ENCODE data around the gene NLRP11. TPM values are rescaled to one million over a fixed set of nuclear protein-coding genes. Genes with fewer than 3 reads are reported as not detected.
"Not testable (repeated sequence)": the region's sequence is repeated elsewhere in the genome, so short reads cannot be mapped to it uniquely, and the experiment has no call there.

NLRP11 gene
- polyA plus RNA-seq, 5 donors: 0.04 to 0.12 TPM; not detected in 3

DNA sequence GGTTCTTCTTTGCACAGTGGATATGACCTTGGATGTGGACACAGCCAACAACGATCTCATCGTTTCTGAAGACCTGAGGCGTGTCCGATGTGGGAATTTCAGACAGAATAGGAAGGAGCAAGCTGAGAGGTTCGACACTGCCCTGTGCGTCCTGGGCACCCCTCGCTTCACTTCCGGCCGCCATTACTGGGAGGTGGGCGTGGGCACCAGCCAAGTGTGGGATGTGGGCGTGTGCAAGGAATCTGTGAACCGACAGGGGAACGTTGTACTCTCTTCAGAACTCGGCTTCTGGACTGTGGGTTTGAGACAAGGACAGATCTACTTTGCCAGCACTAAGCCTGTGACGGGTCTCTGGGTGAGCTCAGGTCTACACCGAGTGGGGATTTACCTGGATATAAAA, 53.5 kb downstream of the NLRP11 start:
- DNase-seq: no peak

- DNase-seq: no peak
Measured at GRCh38 chr19:55777528-55777927, 54.3 kb downstream of the NLRP11 start.

GRCh38 chr19:55769632-55770031, 62.2 kb downstream of the NLRP11 start:
- not testable (repeated sequence) for DNase-seq

DNA sequence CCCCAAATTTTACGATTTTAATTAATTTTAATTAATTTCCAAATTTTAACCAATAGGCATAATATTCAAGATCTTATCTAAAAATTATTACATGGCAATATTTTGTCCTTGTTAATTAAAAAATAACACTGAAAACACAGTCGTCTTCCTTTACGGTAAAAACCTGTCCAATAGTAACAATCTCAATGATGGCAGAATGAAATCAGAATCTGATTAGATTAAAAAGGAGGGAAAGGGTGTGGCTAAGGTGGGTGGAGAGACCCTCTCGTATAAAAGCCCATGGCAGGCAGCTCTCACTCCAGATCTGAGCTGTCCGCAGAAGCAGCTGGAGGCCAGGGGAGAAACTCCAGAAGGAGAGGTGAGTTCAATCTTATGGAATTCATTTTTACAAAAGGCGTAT, 63.0 kb downstream of the NLRP11 start, which contains the start of gene RFPL4AL1:
Gene RFPL4AL1 (plus strand): TSS at position 301 of the 400 bp plus-strand sequence. CDS start 2,687 bp downstream, outside the sequence.
- not testable (repeated sequence) for DNase-seq

- DNase-seq: no peak
Measured at GRCh38 chr19:55766466-55766865, 65.3 kb downstream of the NLRP11 start.

DNA sequence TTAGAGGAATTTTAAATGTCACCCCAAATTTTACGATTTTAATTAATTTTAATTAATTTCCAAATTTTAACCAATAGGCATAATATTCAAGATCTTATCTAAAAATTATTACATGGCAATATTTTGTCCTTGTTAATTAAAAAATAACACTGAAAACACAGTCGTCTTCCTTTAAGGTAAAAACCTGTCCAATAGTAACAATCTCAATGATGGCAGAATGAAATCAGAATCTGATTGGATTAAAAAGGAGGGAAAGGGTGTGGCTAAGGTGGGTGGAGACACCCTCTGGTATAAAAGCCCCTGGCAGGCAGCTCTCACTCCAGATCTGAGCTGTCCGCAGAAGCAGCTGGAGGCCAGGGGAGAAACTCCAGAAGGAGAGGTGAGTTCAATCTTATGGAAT, 73.0 kb downstream of the NLRP11 start, which contains the start of gene RFPL4A:
Gene RFPL4A (plus strand): TSS at position 301 of the 400 bp plus-strand sequence. CDS start 2,704 bp downstream, outside the sequence.
- DNase-seq: not testable (repeated sequence)

DNA sequence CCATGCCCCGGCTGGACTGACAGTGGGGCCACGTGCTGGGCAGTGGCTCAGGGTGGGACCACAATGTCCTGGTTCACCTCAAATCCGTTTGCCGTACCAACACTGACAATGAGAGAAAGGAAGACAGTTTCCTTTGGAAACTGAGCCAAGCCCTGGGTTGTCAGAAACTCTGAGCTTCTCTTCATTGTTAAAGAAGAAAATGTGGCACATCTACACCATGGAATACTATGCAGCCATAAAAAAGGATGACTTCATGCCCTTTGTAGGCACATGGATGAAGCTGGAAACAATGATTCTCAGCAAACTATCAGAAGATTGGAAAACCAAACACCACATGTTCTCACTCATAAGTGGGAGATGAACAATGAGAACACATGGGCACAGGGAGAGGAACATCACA, 75.0 kb downstream of the NLRP11 start:
- DNase-seq: not testable (repeated sequence)

DNA sequence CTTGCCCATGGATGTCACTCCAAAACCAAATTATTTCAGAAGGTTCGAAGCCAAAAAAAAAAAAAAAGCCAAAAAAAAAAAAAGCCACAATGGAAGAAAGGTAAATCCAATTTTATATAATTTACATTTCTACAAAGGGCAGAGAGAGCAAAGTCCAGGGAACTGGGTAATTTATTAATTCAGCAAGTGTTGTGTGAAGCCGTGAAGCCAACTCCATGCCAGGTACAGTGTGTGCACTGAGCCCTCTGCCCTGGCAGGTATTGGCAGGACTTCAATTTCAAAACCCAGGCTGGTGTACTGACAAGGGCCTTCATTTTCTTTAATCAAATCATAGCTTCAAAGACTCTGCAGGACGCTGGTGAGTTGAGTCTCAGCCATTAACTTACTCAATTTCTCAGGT, 78.4 kb downstream of the NLRP11 start:
- no peak for DNase-seq

DNA sequence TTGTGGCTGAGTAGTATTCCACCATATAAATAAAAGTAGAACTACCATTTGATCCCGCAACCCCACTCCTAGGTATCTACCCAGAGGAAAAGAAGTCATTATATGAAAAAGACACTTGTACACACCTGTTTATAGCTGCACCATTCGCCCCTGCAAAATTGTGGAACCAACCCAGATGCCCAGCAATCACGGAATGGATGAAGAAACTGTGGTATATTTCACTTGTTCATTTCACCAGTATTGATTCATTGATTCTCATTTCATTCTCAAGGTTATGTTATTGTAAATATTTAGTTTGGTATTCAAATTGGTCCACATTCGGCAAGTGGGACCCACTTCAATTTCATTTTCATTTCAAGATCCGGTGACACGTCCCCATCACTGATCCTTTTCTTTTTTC, 81.1 kb downstream of the NLRP11 start:
- no peak for DNase-seq

DNA sequence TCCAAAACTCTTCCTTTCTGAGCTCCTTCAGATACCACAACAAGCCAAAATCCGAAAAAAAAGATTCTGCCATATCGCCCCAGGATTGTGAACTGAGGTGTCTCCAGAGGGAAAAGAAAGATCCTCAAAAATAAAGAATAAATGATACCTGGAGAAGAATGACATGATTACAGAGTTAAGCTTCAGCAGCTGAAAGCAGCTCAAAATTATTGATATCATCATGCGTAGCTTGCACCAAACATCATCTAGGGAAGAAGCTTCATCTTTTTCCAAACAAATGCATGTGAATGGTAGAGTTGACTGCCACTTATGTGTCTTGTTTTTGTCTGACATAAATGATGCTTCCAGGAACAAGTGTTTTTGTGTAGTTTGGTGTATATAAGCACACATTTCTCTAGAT, 93.5 kb downstream of the NLRP11 start, which contains the start of gene NLRP9:
Gene NLRP9 (minus strand): TSS at position 101 of the 400 bp plus-strand sequence. CDS start 28 bp downstream, at position 73.
- no peak for DNase-seq

Other genes starting within 250 kb of the NLRP11 start
- 10 to 100 TPM; 16.3 to 24.9 (median 19.1) TPM for gene FIZ1, start 232.5 kb downstream of the NLRP11 start, polyA plus RNA-seq (ENCODE audit: insufficient read depth in 1 of 5, insufficient read length in 5 of 5, low replicate concordance in 1 of 5)
- gene ZNF524, start 231.7 kb downstream of the NLRP11 start, polyA plus RNA-seq (ENCODE audit: insufficient read depth in 1 of 5, insufficient read length in 5 of 5, low replicate concordance in 1 of 5): 10 to 100 TPM in 1 of 5 donors, 1 to 10 TPM in 4; 6.0 to 11.8 (median 6.1) TPM
- 10 to 100 TPM in 1 of 5 donors, 1 to 10 TPM in 4; 5.3 to 15.5 (median 7.9) TPM for gene ZNF865, start 226.4 kb downstream of the NLRP11 start, polyA plus RNA-seq (ENCODE audit: insufficient read depth in 1 of 5, insufficient read length in 5 of 5, low replicate concordance in 1 of 5)
- gene ZNF784, start 207.4 kb downstream of the NLRP11 start, polyA plus RNA-seq (ENCODE audit: insufficient read depth in 1 of 5, insufficient read length in 5 of 5, low replicate concordance in 1 of 5): 10 to 100 TPM in 1 of 5 donors, 1 to 10 TPM in 4; 7.8 to 11.6 (median 8.8) TPM
- gene ZNF580, start 191.0 kb downstream of the NLRP11 start, polyA plus RNA-seq (ENCODE audit: insufficient read depth in 1 of 5, insufficient read length in 5 of 5, low replicate concordance in 1 of 5): 10 to 100 TPM; 32.1 to 56.3 (median 38.3) TPM
- 10 to 100 TPM; 23.0 to 36.0 (median 29.5) TPM for gene ZNF581, start 188.3 kb downstream of the NLRP11 start, polyA plus RNA-seq (ENCODE audit: insufficient read depth in 1 of 5, insufficient read length in 5 of 5, low replicate concordance in 1 of 5)
- gene CCDC106, start 183.8 kb downstream of the NLRP11 start, polyA plus RNA-seq (ENCODE audit: insufficient read depth in 1 of 5, insufficient read length in 5 of 5, low replicate concordance in 1 of 5): 10 to 100 TPM; 11.2 to 19.3 (median 13.7) TPM
- gene U2AF2, start 177.0 kb downstream of the NLRP11 start, polyA plus RNA-seq (ENCODE audit: insufficient read depth in 1 of 5, insufficient read length in 5 of 5, low replicate concordance in 1 of 5): 100 to 1,000 TPM; 137 to 222 (median 182) TPM
- 100 to 1,000 TPM in 1 of 5 donors, 10 to 100 TPM in 4; 57.6 to 140 (median 75.7) TPM for gene EPN1, start 156.8 kb downstream of the NLRP11 start, polyA plus RNA-seq (ENCODE audit: insufficient read depth in 1 of 5, insufficient read length in 5 of 5, low replicate concordance in 1 of 5)
- under 1 TPM in 1 of 5 donors, not detected in 4; 0.06 TPM for gene NLRP9, start 93.6 kb downstream of the NLRP11 start, polyA plus RNA-seq (ENCODE audit: insufficient read depth in 1 of 5, insufficient read length in 5 of 5, low replicate concordance in 1 of 5)
- under 1 TPM in 1 of 5 donors, not detected in 4; 0.14 TPM for gene RFPL4A, start 72.9 kb downstream of the NLRP11 start, polyA plus RNA-seq (ENCODE audit: insufficient read depth in 1 of 5, insufficient read length in 5 of 5, low replicate concordance in 1 of 5)
- not detected for gene RFPL4AL1, start 62.9 kb downstream of the NLRP11 start, polyA plus RNA-seq (ENCODE audit: insufficient read depth in 1 of 5, insufficient read length in 5 of 5, low replicate concordance in 1 of 5)
- gene NLRP4, start 4.5 kb upstream of the NLRP11 start, polyA plus RNA-seq (ENCODE audit: insufficient read depth in 1 of 5, insufficient read length in 5 of 5, low replicate concordance in 1 of 5): not detected
- not detected for gene NLRP13, start 100.3 kb upstream of the NLRP11 start, polyA plus RNA-seq (ENCODE audit: insufficient read depth in 1 of 5, insufficient read length in 5 of 5, low replicate concordance in 1 of 5)
- not detected for gene NLRP8, start 115.8 kb upstream of the NLRP11 start, polyA plus RNA-seq (ENCODE audit: insufficient read depth in 1 of 5, insufficient read length in 5 of 5, low replicate concordance in 1 of 5)
- not detected for gene NLRP5, start 154.8 kb upstream of the NLRP11 start, polyA plus RNA-seq (ENCODE audit: insufficient read depth in 1 of 5, insufficient read length in 5 of 5, low replicate concordance in 1 of 5)